ENCODE data around the gene KIF1A. TPM values are rescaled to one million over a fixed set of nuclear protein-coding genes. Genes with fewer than 3 reads are reported as not detected.

KIF1A gene
- total and polyA plus RNA-seq, 3 experiments from 2014 or later = 1.6 to 1.8 TPM; not detected in 1

DNA sequence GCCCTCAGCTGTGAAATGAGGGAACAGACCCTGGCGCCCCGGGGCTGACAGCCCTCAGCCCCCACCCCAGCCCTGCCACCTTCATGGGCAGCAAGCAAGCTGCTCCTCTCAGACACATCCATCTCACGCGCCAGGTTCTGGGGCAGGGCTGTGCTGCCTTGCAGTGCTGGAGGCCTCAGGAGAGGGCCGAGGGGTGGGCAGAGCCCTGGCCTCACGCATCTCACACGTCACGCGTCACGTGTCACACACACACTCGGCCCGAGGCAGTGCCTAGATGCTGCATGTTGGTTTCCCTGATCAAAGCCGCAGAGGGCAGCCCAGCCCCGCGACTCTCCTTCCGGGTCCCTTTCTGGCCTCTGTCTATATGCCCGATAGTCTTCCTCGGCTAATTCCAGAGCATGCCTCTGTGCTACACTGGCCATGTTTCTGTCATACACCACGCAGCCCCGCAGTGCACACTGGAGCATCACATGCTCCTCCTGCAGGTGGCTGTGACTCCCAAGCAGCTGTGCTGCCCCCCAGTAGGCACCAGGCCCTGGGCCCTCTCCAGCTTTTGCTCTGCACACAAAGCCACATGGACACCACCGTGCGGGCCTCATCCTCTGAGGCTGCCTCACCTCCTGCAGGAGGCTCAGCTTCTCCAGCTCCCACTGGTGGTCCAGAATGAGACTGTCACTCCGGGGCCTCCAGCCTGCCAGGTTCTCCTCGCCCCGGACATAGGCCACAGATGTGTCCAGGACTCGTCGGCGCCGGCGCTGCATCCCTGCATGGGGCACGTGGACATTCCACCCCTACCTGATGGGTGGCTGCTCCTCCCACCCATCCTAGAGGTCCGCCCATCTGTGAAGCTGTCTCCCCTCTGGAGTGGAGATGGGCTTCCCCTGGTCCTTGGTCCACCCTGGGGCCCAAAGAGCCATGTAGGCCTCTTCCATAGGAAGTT is 97.0 kb downstream of the KIF1A start:
- POLR2A ChIA-PET = no interaction called here
- DNase-seq = no peak
- no peaks in the 10 kb centered on the region for H3K36me3 Mint-ChIP-seq
- no peaks in the 10 kb centered on the region for H3K36me3 ChIP-seq (ENCODE audit: insufficient read depth, low read length)
- no peak overlapping the region for H3K27ac Mint-ChIP-seq
- no peaks in the 10 kb centered on the region for H3K9me3 Mint-ChIP-seq
- no peaks in the 10 kb centered on the region for H3K27me3 ChIP-seq (ENCODE audit: insufficient read depth, low read length, poor library complexity, severe bottlenecking)
- no peaks in the 10 kb centered on the region for H3K4me1 ChIP-seq (ENCODE audit: insufficient read depth, low read length)
- no peaks in the 10 kb centered on the region for H3K4me1 Mint-ChIP-seq
- no peak overlapping the region for H3K27ac ChIP-seq (ENCODE audit: low read depth, low read length)
- no peaks in the 10 kb centered on the region for H3K9me3 ChIP-seq (ENCODE audit: low read length)
- H3K27me3 Mint-ChIP-seq = peaks cover 0 to 8% of the 10 kb centered on the region in 2 donors
- H3K4me3 ChIP-seq (ENCODE audit: low read length) = no peak overlapping the region
- H3K4me3 Mint-ChIP-seq = no peak overlapping the region
- CTCF ChIA-PET = no interaction called here

DNA sequence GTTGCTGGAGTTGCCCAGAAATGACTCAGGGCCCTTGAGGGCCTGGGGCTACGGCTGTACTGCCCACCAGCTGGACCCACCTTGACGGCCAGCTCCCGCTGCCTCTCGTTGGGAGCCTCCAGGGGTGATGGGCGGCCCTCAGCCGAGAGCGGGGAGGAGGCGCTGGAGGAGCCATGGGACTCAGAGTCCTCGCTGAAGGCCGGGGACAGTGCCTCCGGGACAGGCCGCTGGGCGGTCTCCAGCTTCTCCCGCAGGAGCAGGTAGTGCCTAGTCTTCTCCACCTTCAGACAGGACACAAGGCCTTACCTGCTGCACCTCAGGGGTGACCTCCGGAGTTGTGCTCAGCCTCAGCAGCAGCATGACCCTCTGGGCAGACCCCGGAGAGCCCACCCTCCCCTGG is 97.6 kb downstream of the KIF1A start:
- Histone ChIP-seq H3K4me1 (ENCODE audit: insufficient read depth, low read length) (no peaks in the 10 kb centered on the region), H3K36me3 (ENCODE audit: insufficient read depth, low read length) (no peaks in the 10 kb centered on the region), H3K4me3 (ENCODE audit: low read length) (no peak overlapping the region), H3K27me3 (ENCODE audit: insufficient read depth, low read length, poor library complexity, severe bottlenecking) (no peaks in the 10 kb centered on the region), H3K27ac (ENCODE audit: low read depth, low read length) (no peak overlapping the region), H3K9me3 (ENCODE audit: low read length) (no peaks in the 10 kb centered on the region)
- DNase-seq = no peak
- Mint-ChIP-seq H3K4me3 (no peak overlapping the region), H3K27ac (no peak overlapping the region), H3K36me3 (no peaks in the 10 kb centered on the region), H3K4me1 (no peaks in the 10 kb centered on the region), H3K27me3 (peaks cover 0 to 7% of the 10 kb centered on the region in 2 donors), H3K9me3 (no peaks in the 10 kb centered on the region)
- ChIA-PET CTCF (no interaction called here), POLR2A (no interaction called here)

DNA sequence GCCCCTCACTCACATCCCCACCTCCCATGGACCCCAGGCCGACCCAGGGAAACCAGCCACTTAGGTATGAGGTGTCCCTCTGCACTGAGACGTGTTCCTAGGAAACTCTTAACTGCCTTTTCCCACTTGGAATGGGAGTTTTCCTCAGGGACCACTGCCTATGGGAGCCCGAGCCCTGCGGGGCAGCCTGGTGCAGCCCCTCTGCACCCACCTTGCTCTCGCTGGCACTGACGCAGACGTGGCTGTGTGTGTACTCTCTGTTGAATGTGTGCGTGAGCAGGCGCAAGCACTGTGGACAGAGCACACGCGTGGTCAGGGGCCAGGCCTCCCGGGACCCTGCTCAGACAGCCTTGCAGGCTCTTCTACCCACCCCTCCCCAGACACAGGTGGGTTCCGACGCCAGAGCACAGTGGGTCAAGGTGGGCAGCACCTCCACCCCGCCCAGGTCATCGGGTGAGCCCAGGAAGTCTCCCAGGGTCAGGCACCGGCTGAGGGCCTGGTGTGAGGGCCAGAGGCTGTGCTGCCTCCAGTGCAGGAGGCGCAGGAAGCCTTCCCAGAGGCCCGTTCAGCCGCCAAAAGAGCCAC is 98.3 kb downstream of the KIF1A start:
- Mint-ChIP-seq H3K4me3 (no peak overlapping the region), H3K9me3 (no peaks in the 10 kb centered on the region), H3K27me3 (peaks cover 0 to 6% of the 10 kb centered on the region in 2 donors), H3K4me1 (no peaks in the 10 kb centered on the region), H3K27ac (no peak overlapping the region), H3K36me3 (no peaks in the 10 kb centered on the region)
- no peaks in the 10 kb centered on the region for H3K27me3 ChIP-seq (ENCODE audit: insufficient read depth, low read length, poor library complexity, severe bottlenecking)
- DNase-seq = no peak
- no peak overlapping the region for H3K27ac ChIP-seq (ENCODE audit: low read depth, low read length)
- H3K36me3 ChIP-seq (ENCODE audit: insufficient read depth, low read length) = no peaks in the 10 kb centered on the region
- no peaks in the 10 kb centered on the region for H3K4me1 ChIP-seq (ENCODE audit: insufficient read depth, low read length)
- CTCF ChIA-PET = no interaction called here
- POLR2A ChIA-PET = no interaction called here
- H3K9me3 ChIP-seq (ENCODE audit: low read length) = no peaks in the 10 kb centered on the region
- no peak overlapping the region for H3K4me3 ChIP-seq (ENCODE audit: low read length)

DNA sequence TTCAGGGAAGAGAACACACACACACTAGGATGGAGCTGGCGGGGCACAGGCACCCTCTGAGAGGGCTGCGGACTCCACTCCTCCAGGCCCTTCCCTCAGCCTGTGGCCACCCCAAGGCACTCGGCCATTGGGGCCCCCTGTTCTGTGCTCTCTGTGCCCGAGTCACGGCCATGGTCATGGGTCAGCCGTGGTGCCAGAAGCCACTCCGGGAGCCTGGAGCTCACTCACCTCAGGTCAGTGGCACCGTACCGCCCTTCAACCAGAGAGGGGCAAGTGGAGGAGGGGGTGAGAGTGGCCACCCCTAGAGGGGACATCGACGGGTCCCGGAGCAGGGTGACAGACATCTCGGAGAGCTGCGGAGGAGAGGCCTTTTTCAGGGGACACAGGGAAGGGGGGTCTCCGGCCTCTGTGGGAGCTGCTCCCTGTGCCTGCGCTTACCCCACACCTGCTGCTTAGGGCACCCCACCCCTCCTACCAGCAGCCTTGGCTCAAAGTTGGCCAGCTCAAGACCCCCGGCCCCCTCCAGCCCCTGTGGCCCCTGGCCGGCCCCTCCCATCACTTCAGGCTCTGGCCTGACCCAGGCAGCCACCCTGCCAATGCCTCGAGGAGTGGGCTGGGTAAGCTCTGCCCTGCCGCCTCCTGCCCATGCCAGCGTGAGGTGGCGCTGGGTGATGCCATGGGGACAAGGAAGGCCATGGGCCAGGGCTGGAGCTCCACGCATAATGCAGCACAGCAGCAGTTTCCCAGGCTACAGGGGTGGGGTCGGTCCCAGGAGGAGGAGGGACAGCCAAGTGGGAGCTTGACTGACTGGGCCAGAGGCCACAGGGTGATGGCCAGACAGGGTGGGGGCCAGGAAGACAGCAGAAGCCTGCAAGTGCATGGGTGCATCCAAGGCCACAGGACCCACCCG is 99.1 kb downstream of the KIF1A start:
- H3K27ac Mint-ChIP-seq = peak overlapping the region in 1 of 8 donors; percentile 29
- POLR2A ChIA-PET = no interaction called here
- no peaks in the 10 kb centered on the region for H3K36me3 Mint-ChIP-seq

DNA sequence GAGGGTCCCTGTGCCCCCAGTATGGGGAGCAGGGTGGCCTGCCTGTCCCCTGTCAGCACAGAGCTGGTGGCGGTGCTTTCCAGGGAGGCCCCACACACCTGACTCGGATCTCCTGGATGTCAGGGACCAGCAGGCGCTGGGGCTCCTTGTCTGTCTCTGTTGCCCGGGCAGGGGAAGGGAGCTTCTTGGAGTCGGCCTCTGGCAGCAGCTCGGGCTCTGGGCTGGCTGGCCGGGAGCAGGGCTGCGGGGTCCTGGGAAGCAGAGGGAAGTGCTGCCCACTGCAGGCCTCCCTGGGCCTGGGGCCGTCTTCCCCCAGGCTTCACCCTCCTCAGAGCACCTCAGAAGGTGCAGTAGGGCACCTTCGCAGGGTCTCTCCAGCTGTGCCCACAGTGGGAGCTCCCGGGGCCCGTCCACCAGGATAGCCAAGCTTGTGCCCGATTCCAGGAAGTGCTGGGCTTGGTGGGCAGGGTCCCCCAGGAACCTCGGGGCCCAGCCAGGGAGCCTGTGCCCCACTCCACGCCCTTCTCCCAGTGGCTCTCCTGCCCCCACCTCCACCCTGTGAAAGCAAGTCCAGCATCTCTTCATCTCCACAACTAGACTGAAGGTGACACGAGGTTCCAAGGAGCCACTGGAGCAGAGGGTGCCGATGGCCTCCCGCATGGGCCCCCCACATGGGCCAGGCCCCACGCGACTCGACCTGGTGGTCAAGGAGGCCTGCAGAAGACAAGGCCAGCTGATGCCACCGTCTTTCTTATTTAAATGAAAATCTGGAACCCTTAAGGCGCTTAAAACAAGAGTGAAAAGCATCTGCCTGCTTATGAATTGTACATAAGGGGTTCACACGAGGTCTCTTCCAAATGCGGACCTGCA is 100.1 kb downstream of the KIF1A start:
- H3K4me3 ChIP-seq (ENCODE audit: low read length) = no peak overlapping the region
- ChIA-PET POLR2A (no interaction called here), CTCF (no interaction called here)
- H3K36me3 ChIP-seq (ENCODE audit: insufficient read depth, low read length) = no peaks in the 10 kb centered on the region
- H3K4me1 ChIP-seq (ENCODE audit: insufficient read depth, low read length) = no peaks in the 10 kb centered on the region
- no peaks in the 10 kb centered on the region for H3K4me1 Mint-ChIP-seq
- H3K27ac ChIP-seq (ENCODE audit: low read depth, low read length) = no peak overlapping the region
- no peaks in the 10 kb centered on the region for H3K9me3 Mint-ChIP-seq
- no peak overlapping the region for H3K4me3 Mint-ChIP-seq
- DNase-seq = no peak
- H3K9me3 ChIP-seq (ENCODE audit: low read length) = no peaks in the 10 kb centered on the region
- H3K27ac Mint-ChIP-seq = no peak overlapping the region
- no peaks in the 10 kb centered on the region for H3K36me3 Mint-ChIP-seq
- peaks cover 0 to 7% of the 10 kb centered on the region in 2 donors for H3K27me3 Mint-ChIP-seq
- H3K27me3 ChIP-seq (ENCODE audit: insufficient read depth, low read length, poor library complexity, severe bottlenecking) = no peaks in the 10 kb centered on the region

More for the DNA sequence above, 99.1 kb downstream of the KIF1A start:
- H3K4me1 ChIP-seq (ENCODE audit: insufficient read depth, low read length) = no peaks in the 10 kb centered on the region
- CTCF ChIA-PET = no interaction called here
- H3K36me3 ChIP-seq (ENCODE audit: insufficient read depth, low read length) = no peaks in the 10 kb centered on the region
- no peaks in the 10 kb centered on the region for H3K9me3 ChIP-seq (ENCODE audit: low read length)
- peaks cover 0 to 7% of the 10 kb centered on the region in 2 donors for H3K27me3 Mint-ChIP-seq
- H3K9me3 Mint-ChIP-seq = no peaks in the 10 kb centered on the region
- no peak overlapping the region for H3K27ac ChIP-seq (ENCODE audit: low read depth, low read length)
- H3K4me1 Mint-ChIP-seq = no peaks in the 10 kb centered on the region
- no peak for DNase-seq
- no peak overlapping the region for H3K4me3 ChIP-seq (ENCODE audit: low read length)
- no peak overlapping the region for H3K4me3 Mint-ChIP-seq
- no peaks in the 10 kb centered on the region for H3K27me3 ChIP-seq (ENCODE audit: insufficient read depth, low read length, poor library complexity, severe bottlenecking)

DNA sequence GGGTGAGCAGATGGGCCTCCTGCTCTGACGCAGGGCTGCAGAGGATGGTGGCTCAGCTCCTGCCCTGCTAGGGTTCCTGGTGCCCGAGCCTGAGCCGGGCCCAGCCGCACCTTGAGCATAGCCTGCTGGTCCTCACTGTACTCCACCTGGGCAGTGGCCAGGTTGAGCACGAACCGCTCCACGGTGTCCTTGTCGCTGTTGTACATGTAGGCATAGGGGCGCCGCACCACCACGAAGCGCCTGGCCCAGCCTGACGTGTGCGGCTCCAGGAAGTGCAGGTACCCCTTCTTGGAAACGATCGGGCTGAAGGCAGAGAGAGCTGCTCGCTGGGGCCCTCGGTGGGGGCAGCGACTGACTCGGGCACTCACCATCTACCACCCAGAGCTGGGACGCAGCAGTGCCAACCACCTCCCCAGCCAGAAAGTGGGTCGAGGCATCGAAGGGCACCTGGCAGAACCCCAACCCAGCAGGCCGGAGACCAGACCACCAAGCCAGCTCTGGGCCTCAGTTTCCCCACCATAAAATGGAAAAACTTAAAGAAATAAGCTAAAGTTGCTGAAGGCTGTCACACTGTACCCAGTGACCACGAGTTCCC is 101.0 kb downstream of the KIF1A start:
- Mint-ChIP-seq H3K36me3 (no peaks in the 10 kb centered on the region), H3K27me3 (peaks cover 0 to 7% of the 10 kb centered on the region in 2 donors), H3K27ac (no peak overlapping the region), H3K9me3 (no peaks in the 10 kb centered on the region), H3K4me1 (no peaks in the 10 kb centered on the region), H3K4me3 (no peak overlapping the region)
- Histone ChIP-seq H3K27ac (ENCODE audit: low read depth, low read length) (no peak overlapping the region), H3K27me3 (ENCODE audit: insufficient read depth, low read length, poor library complexity, severe bottlenecking) (no peaks in the 10 kb centered on the region), H3K4me3 (ENCODE audit: low read length) (no peak overlapping the region), H3K36me3 (ENCODE audit: insufficient read depth, low read length) (no peaks in the 10 kb centered on the region), H3K9me3 (ENCODE audit: low read length) (no peaks in the 10 kb centered on the region), H3K4me1 (ENCODE audit: insufficient read depth, low read length) (no peaks in the 10 kb centered on the region)
- POLR2A ChIA-PET = no interaction called here
- CTCF ChIA-PET = no interaction called here
- no peak for DNase-seq

DNA sequence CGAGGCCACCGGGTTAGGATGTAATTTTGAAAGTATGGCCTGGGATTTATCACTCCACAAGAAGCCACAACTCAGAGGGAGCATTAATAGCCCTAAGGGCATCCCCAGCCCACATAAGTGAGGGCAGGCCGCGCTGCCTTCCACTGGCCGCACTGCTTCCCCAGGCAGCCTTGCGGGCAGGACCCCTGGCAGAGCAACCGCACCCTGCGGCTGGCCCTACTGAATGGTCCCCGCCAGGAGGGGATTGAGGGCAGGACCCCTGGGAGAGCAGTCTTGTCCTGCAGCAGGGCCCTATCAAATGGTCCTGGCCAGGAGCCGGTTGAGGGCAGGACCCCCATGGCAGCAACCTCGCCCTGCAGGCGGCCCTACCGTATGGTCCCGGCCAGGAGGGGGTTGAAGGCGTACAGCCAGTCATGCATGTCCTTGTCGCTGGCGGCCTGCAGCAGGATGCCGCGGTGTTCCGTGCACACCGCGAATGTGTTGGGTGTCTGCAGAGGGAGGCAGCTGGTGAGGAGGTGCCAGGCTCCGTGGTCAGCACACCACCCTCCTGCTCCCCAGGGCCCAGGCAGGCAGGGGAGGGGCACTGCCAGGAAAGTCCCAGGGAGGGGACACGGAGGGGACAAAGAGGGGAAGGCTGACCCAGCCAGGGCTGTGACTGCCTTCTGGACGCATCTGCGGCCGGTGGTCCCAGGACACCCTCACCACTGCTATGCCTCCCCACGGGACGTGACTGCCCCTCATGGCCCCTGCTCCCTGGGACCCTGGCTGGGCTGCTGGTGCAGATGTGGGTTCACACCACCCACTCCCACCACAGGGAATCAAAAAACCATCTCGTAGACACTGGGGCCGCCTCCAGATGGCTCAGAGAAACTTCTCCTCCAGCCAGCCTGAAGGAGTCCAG is 102.1 kb downstream of the KIF1A start:
- H3K36me3 ChIP-seq (ENCODE audit: insufficient read depth, low read length) = no peaks in the 10 kb centered on the region
- H3K27me3 ChIP-seq (ENCODE audit: insufficient read depth, low read length, poor library complexity, severe bottlenecking) = no peaks in the 10 kb centered on the region
- Mint-ChIP-seq H3K4me3 (no peak overlapping the region), H3K27me3 (peaks cover 0 to 7% of the 10 kb centered on the region in 2 donors), H3K4me1 (no peaks in the 10 kb centered on the region), H3K9me3 (no peaks in the 10 kb centered on the region), H3K27ac (no peak overlapping the region), H3K36me3 (no peaks in the 10 kb centered on the region)
- no peak overlapping the region for H3K4me3 ChIP-seq (ENCODE audit: low read length)
- ChIA-PET CTCF (no interaction called here), POLR2A (no interaction called here)
- no peaks in the 10 kb centered on the region for H3K4me1 ChIP-seq (ENCODE audit: insufficient read depth, low read length)
- H3K27ac ChIP-seq (ENCODE audit: low read depth, low read length) = no peak overlapping the region
- no peak for DNase-seq
- no peaks in the 10 kb centered on the region for H3K9me3 ChIP-seq (ENCODE audit: low read length)
